ENCODE measurements around the gene IL1A.

The IL1A gene

DNA sequence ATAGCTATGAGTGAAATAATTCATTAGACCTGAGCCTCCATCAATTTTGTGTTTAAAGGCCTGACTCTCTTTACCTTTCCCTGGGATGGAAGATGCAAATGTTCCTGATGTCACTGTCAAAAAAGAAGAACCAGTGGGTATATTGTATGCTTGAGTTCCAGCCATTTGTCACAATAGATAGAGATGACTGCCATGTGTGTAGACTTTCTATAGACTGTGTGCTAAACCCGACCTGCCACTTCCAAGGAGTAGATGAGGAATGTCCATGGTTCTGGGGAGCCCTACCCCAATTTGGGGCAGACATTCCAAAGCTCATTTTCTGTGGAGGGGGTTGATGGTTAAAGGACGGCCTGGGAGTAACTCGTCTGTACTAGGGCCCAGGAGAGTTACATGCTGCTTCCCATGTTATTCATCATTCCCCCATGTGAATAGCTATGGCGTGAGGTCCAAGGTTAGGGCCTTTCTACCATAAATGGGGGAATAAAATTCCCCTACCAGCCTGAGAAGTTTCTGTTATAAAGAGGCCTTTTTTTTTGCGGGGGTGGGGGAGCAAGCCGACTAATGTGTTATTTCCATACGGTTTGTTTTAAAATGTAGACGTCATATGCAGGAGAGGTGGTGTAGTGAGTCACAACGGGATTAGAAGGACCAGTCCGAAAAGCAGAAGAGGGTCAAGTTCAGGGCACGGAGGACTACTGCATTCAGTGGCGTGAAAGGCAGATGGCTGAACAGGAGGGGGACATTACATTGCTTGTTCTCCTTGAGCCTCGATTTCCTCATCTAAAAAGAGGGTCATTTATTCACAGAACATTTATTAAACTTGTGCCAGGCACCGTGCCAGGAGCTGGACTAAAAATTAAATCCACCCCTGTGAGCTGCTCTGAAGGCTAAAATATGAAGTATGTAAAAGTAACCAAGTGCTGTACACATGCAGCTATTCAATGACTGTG, 28.3 kb upstream of the IL1A start:
- Histone ChIP-seq H3K27ac (ENCODE audit: poor library complexity, severe bottlenecking) (peak overlapping the region; percentile 96), H3K4me1 (ENCODE audit: insufficient read depth, poor library complexity, severe bottlenecking) (peaks cover 37% of the 10 kb centered on the region), H3K9me3 (ENCODE audit: severe bottlenecking) (no peaks in the 10 kb centered on the region), H3K27me3 (ENCODE audit: insufficient read depth, poor library complexity, severe bottlenecking) (no peaks in the 10 kb centered on the region), H3K36me3 (ENCODE audit: low read depth) (no peaks in the 10 kb centered on the region), H3K4me3 (ENCODE audit: severe bottlenecking) (no peak overlapping the region)
- ATAC-seq (ENCODE audit: low read depth), result peak; percentile 19; the same call in 2 of the 3 replicates
- TF ChIP-seq, protein P1, sequence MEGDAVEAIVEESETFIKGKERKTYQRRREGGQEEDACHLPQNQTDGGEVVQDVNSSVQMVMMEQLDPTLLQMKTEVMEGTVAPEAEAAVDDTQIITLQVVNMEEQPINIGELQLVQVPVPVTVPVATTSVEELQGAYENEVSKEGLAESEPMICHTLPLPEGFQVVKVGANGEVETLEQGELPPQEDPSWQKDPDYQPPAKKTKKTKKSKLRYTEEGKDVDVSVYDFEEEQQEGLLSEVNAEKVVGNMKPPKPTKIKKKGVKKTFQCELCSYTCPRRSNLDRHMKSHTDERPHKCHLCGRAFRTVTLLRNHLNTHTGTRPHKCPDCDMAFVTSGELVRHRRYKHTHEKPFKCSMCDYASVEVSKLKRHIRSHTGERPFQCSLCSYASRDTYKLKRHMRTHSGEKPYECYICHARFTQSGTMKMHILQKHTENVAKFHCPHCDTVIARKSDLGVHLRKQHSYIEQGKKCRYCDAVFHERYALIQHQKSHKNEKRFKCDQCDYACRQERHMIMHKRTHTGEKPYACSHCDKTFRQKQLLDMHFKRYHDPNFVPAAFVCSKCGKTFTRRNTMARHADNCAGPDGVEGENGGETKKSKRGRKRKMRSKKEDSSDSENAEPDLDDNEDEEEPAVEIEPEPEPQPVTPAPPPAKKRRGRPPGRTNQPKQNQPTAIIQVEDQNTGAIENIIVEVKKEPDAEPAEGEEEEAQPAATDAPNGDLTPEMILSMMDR (IDR thresholded peaks at IDR 0.05; ENCODE audit: poor library complexity, severe bottlenecking), result no peak
- no peak for DNase-seq (ENCODE audit: low spot score)

DNA sequence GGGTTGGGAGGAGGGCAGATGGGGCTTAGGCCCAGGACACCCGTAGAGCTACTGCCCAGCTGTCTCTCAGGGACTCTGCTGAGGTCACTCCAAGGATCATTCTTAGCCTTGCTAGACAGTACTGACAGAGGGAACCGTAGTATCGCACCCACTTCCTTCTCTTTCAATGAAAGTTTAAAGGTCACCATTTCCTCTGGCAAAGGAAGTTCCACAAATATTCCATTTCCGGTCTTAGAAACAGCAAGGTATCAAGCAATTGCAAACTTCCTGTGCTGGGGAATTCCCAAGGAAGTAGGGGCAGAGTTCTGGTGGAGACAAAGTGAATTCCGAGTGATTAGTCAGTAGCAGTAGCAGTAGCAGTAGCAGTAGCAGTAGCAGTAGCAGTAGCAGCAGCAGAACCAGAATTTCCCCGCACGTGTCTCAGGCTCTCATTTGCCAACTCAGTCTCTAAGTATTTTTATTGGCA, 27.6 kb upstream of the IL1A start:
- Histone ChIP-seq H3K4me3 (ENCODE audit: severe bottlenecking) (no peak overlapping the region), H3K27ac (ENCODE audit: poor library complexity, severe bottlenecking) (peak overlapping the region; percentile 96), H3K36me3 (ENCODE audit: low read depth) (no peaks in the 10 kb centered on the region), H3K4me1 (ENCODE audit: insufficient read depth, poor library complexity, severe bottlenecking) (peaks cover 37% of the 10 kb centered on the region), H3K9me3 (ENCODE audit: severe bottlenecking) (peaks cover under 1% of the 10 kb centered on the region), H3K27me3 (ENCODE audit: insufficient read depth, poor library complexity, severe bottlenecking) (no peaks in the 10 kb centered on the region)
- peak; percentile 81 for ATAC-seq (ENCODE audit: low read depth)
- TF ChIP-seq, protein P1 (IDR thresholded peaks at IDR 0.05; ENCODE audit: poor library complexity, severe bottlenecking), result no peak
- DNase-seq (ENCODE audit: low spot score), result no peak

DNA sequence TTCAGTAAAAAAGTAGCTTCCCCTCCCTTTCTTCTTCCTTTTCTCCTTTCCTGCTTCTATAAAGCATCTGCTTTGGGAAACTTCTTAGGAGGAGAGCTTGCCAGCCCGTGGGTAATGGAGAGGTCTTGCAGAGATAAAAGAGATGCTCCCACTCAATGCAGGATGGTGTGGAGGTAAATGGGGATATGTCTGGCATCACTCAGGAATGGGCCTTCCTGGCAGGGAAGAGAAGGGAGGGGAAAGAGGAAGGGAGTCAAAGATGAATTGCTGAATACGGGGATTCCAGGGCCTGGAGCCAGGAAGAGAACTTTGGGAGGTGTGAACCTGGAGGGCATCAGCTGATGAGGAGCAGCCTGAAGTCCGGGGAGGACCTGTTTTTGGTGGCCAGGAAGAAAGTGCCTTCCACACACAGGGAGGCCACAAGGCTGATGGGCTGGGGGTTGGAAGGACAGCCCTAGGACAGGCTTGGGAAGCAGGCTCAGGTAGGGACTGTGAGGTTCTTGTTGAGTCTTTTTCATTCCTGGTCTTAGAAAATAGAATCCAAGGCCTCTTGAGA, 27.1 kb upstream of the IL1A start:
- H3K9me3 ChIP-seq (ENCODE audit: severe bottlenecking), result peaks cover 4% of the 10 kb centered on the region
- TF ChIP-seq, protein P1 (IDR thresholded peaks at IDR 0.05; ENCODE audit: poor library complexity, severe bottlenecking), result no peak
- no peaks in the 10 kb centered on the region for H3K27me3 ChIP-seq (ENCODE audit: insufficient read depth, poor library complexity, severe bottlenecking)
- H3K4me3 ChIP-seq (ENCODE audit: severe bottlenecking), result no peak overlapping the region
- ATAC-seq (ENCODE audit: low read depth), result no peak
- no peaks in the 10 kb centered on the region for H3K36me3 ChIP-seq (ENCODE audit: low read depth)
- peaks cover 37% of the 10 kb centered on the region for H3K4me1 ChIP-seq (ENCODE audit: insufficient read depth, poor library complexity, severe bottlenecking)
- DNase-seq (ENCODE audit: low spot score), result no peak
- peak overlapping the region; percentile 96 for H3K27ac ChIP-seq (ENCODE audit: poor library complexity, severe bottlenecking)

DNA sequence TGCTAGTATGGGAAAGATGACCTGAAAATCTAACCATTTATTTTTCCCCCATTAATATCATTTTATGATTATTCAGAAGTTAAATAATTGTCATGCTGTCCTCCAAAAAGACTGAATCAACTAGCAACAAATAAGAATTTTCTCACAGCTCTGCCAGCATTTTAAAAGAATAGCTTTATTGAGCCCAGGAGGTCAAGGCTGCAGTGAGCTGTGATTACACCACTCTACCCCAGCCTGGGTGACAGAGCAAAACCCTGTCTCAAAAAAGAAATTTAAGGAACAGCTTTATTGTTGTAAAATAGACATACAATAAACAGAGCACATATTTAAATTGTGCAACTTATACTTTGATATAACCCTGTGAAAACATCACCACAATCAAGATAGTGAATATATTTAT, 24.8 kb upstream of the IL1A start:
- Histone ChIP-seq H3K4me3 (ENCODE audit: severe bottlenecking) (no peak overlapping the region), H3K27me3 (ENCODE audit: insufficient read depth, poor library complexity, severe bottlenecking) (no peaks in the 10 kb centered on the region), H3K27ac (ENCODE audit: poor library complexity, severe bottlenecking) (peak overlapping the region; percentile 96), H3K4me1 (ENCODE audit: insufficient read depth, poor library complexity, severe bottlenecking) (peaks cover 48% of the 10 kb centered on the region), H3K36me3 (ENCODE audit: low read depth) (no peaks in the 10 kb centered on the region), H3K9me3 (ENCODE audit: severe bottlenecking) (peaks cover 4% of the 10 kb centered on the region)
- TF ChIP-seq, protein P1 (IDR thresholded peaks at IDR 0.05; ENCODE audit: poor library complexity, severe bottlenecking), result no peak
- DNase-seq (ENCODE audit: low spot score) (no peak), ATAC-seq (ENCODE audit: low read depth) (no peak)

Measured in RWPE2 (cell line).